Measurements from ENCODE around the gene PDZD4.

PDZD4 gene

GRCh38 chrX:153769865-153770600 is 60.3 kb downstream of the PDZD4 start:
- peak; percentile 53 for DNase-seq

- peak; percentile 36 for DNase-seq
These were observed 61.0 kb downstream of the PDZD4 start for GRCh38 chrX:153769158-153769864.

GRCh38 chrX:153768311-153769157 is 61.8 kb downstream of the PDZD4 start:
- DNase-seq, result peak; percentile 39

GRCh38 chrX:153767674-153768055 is 62.7 kb downstream of the PDZD4 start:
- no peak for DNase-seq

- peak; percentile 39 for DNase-seq
These were observed 63.3 kb downstream of the PDZD4 start for GRCh38 chrX:153766871-153767673.

GRCh38 chrX:153766098-153766817 is 64.1 kb downstream of the PDZD4 start:
- peak; percentile 66 for DNase-seq

GRCh38 chrX:153765138-153766079 is 64.9 kb downstream of the PDZD4 start:
- peak; percentile 50 for DNase-seq

- DNase-seq, result peak; percentile 43
These were observed 65.6 kb downstream of the PDZD4 start for GRCh38 chrX:153764786-153765137.

GRCh38 chrX:153763989-153764755 is 66.2 kb downstream of the PDZD4 start, which contains the start of gene PLXNB3:
Gene PLXNB3 (plus strand): TSS chrX:153764249. CDS start chrX:153765536, 1,287 bp downstream.
- DNase-seq, result peak; percentile 90

- DNase-seq, result no peak
These were observed 66.9 kb downstream of the PDZD4 start for GRCh38 chrX:153763298-153763932.

GRCh38 chrX:153762626-153763173 is 67.6 kb downstream of the PDZD4 start:
- DNase-seq, result no peak

GRCh38 chrX:153761863-153762262 is 68.5 kb downstream of the PDZD4 start:
- peak; percentile 19 for DNase-seq

- DNase-seq, result no peak
These were observed 75.2 kb downstream of the PDZD4 start for GRCh38 chrX:153755136-153755535.

All from activated effector memory CD4-positive, alpha-beta T cell treated with anti-CD3 and anti-CD28 coated beads, Interleukin-2, amount 50 U/mL, for 16 hours (primary cell).